Measurements from ENCODE around the gene NR1H3.

DNA sequence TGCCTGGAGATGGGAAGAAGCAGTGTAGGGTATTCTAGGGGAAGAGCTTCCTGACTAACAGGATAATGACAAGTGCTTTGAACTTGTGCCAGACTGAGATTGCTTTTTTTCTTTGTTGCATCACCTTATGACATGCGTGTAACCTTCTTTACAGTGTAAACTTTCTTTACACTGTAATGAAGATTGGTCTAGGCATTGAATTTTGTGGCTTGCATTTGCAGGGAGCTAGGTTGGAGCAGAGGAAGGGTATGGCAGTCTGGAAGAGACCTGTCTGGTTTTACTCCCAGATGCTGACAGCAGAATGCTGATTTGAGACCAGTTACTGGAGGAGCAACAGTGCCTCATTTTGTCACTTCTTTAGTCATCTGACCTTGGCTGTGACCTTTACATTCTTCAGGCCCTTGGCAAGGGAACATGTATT, 37.4 kb upstream of the NR1H3 start:
- TF ChIP-seq, protein P1, sequence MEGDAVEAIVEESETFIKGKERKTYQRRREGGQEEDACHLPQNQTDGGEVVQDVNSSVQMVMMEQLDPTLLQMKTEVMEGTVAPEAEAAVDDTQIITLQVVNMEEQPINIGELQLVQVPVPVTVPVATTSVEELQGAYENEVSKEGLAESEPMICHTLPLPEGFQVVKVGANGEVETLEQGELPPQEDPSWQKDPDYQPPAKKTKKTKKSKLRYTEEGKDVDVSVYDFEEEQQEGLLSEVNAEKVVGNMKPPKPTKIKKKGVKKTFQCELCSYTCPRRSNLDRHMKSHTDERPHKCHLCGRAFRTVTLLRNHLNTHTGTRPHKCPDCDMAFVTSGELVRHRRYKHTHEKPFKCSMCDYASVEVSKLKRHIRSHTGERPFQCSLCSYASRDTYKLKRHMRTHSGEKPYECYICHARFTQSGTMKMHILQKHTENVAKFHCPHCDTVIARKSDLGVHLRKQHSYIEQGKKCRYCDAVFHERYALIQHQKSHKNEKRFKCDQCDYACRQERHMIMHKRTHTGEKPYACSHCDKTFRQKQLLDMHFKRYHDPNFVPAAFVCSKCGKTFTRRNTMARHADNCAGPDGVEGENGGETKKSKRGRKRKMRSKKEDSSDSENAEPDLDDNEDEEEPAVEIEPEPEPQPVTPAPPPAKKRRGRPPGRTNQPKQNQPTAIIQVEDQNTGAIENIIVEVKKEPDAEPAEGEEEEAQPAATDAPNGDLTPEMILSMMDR (IDR thresholded peaks at IDR 0.05), result no peak
- no peak for TF ChIP-seq POLR2AphosphoS5 (IDR thresholded peaks at IDR 0.05)
- TF ChIP-seq POLR2A (IDR thresholded peaks at IDR 0.05), result no peak
